HG03571 (cell line): Measurements from ENCODE around the gene SUMO3.

Source experiments
- ATAC-seq: cut with Tn5 transposase; IDR thresholded peaks from one replicate; pipeline ENCODE4 v1.9.1; 2021; ENCODE audit not compliant: unreplicated experiment

The SUMO3 gene

GRCh38 chr21:44831227-44831860, 13.5 kb upstream of the SUMO3 start:
- ATAC-seq, result no peak

- ATAC-seq, result no peak
These were observed 11.7 kb upstream of the SUMO3 start for GRCh38 chr21:44829507-44830092.

GRCh38 chr21:44828362-44829056, 10.6 kb upstream of the SUMO3 start:
- no peak for ATAC-seq

- no peak for ATAC-seq
These were observed 5.4 kb upstream of the SUMO3 start for GRCh38 chr21:44823179-44823660.

GRCh38 chr21:44822484-44823178, 4.8 kb upstream of the SUMO3 start:
- no peak for ATAC-seq

- ATAC-seq, result no peak
These were observed 3.0 kb upstream of the SUMO3 start for GRCh38 chr21:44820851-44821250.

- ATAC-seq, result no peak
These were observed 1.7 kb upstream of the SUMO3 start for GRCh38 chr21:44819283-44820243.

GRCh38 chr21:44818640-44819011, 764 bp upstream of the SUMO3 start:
- ATAC-seq, result no peak

GRCh38 chr21:44817506-44817880, 369 bp downstream of the SUMO3 start:
- ATAC-seq, result peak; percentile 55

GRCh38 chr21:44816761-44817505, 929 bp downstream of the SUMO3 start:
- no peak for ATAC-seq

GRCh38 chr21:44815852-44816628, 1.8 kb downstream of the SUMO3 start:
- no peak for ATAC-seq

- no peak for ATAC-seq
These were observed 2.6 kb downstream of the SUMO3 start for GRCh38 chr21:44815225-44815624.

- ATAC-seq, result no peak
These were observed 3.3 kb downstream of the SUMO3 start for GRCh38 chr21:44814498-44815023.

GRCh38 chr21:44813727-44814126, 4.1 kb downstream of the SUMO3 start:
- no peak for ATAC-seq

- ATAC-seq, result no peak
These were observed 4.7 kb downstream of the SUMO3 start for GRCh38 chr21:44813149-44813548.

GRCh38 chr21:44812640-44813039, 5.2 kb downstream of the SUMO3 start:
- ATAC-seq, result no peak

- no peak for ATAC-seq
These were observed 7.1 kb downstream of the SUMO3 start for GRCh38 chr21:44810779-44811178.

- ATAC-seq, result no peak
These were observed 12.0 kb downstream of the SUMO3 start for GRCh38 chr21:44805859-44806258.

GRCh38 chr21:44805226-44805625, 12.6 kb downstream of the SUMO3 start:
- ATAC-seq, result no peak
